HCT116 (cell line): ENCODE results near the gene DCAF6.

Experiments
- CTCF ChIP-seq, 3 experiments: fragments of 200-600 bp in 1 of 3; sonication (generic) in 1 of 3; IDR thresholded peaks in 2 of 3; conservative IDR thresholded peaks in 1 of 3; 2 replicates each; pipeline ENCODE4 v1.5.1; 2012 to 2017; ENCODE audit warnings: low read depth in 2 of 3, low read length in 2 of 3, antibody characterized with exemption in 1 of 3, borderline replicate concordance in 1 of 3, control low read depth in 1 of 3, mild to moderate bottlenecking in 1 of 3, mixed read lengths in 1 of 3, mixed run types in 1 of 3, moderate library complexity in 1 of 3; ENCODE audit not compliant: insufficient read depth in 1 of 3
- EZH2 ChIP-seq: fragments of 200-600 bp; sonication (generic); IDR thresholded peaks from 2 replicates; pipeline ENCODE4 v1.6.1; 2017; ENCODE audit warnings: antibody characterized with exemption, mixed run types
- POLR2AphosphoS5 ChIP-seq: IDR thresholded peaks from 2 replicates; pipeline ENCODE4 v1.6.1; 2011; ENCODE audit warnings: mild to moderate bottlenecking, low read depth, low read length, moderate library complexity
- TF ChIP-seq, protein P1 (sequence below): IDR thresholded peaks from 2 replicates; pipeline ENCODE4 v1.6.1; 2012; ENCODE audit warnings: low read depth

- TF ChIP-seq EZH2 (no peak), CTCF (IDR thresholded peaks at IDR 0.05 in 2 of 3, conservative IDR thresholded peaks at IDR 0.05 in 1 of 3; ENCODE audit: borderline replicate concordance in 1 of 3, insufficient read depth in 1 of 3, low read depth in 2 of 3, low read length in 2 of 3) (no peak), POLR2AphosphoS5 (no peak)
- TF ChIP-seq, protein P1, sequence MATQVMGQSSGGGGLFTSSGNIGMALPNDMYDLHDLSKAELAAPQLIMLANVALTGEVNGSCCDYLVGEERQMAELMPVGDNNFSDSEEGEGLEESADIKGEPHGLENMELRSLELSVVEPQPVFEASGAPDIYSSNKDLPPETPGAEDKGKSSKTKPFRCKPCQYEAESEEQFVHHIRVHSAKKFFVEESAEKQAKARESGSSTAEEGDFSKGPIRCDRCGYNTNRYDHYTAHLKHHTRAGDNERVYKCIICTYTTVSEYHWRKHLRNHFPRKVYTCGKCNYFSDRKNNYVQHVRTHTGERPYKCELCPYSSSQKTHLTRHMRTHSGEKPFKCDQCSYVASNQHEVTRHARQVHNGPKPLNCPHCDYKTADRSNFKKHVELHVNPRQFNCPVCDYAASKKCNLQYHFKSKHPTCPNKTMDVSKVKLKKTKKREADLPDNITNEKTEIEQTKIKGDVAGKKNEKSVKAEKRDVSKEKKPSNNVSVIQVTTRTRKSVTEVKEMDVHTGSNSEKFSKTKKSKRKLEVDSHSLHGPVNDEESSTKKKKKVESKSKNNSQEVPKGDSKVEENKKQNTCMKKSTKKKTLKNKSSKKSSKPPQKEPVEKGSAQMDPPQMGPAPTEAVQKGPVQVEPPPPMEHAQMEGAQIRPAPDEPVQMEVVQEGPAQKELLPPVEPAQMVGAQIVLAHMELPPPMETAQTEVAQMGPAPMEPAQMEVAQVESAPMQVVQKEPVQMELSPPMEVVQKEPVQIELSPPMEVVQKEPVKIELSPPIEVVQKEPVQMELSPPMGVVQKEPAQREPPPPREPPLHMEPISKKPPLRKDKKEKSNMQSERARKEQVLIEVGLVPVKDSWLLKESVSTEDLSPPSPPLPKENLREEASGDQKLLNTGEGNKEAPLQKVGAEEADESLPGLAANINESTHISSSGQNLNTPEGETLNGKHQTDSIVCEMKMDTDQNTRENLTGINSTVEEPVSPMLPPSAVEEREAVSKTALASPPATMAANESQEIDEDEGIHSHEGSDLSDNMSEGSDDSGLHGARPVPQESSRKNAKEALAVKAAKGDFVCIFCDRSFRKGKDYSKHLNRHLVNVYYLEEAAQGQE: no peak
Observed at GRCh38 chr1:168104535-168104934, 168.1 kb downstream of the DCAF6 start.
